HepG2 (cell line): ENCODE measurements around the gene LRRC37A.
"Not testable (repeated sequence)": the region's sequence is repeated elsewhere in the genome, so short reads cannot be mapped to it uniquely, and the experiment has no call there.

Experiments
- AGO1 ChIP-seq: fragments of 200-400 bp; formaldehyde crosslinking; IDR thresholded peaks from 2 replicates; pipeline ENCODE4 v1.6.1; 2017; ENCODE audit warnings: mild to moderate bottlenecking, low read depth, low read length, moderate library complexity; ENCODE audit not compliant: poor library complexity, severe bottlenecking
- BRCA1 ChIP-seq: sonication (generic); formaldehyde crosslinking; IDR thresholded peaks from 2 replicates; pipeline ENCODE4 v1.4.0; 2020; ENCODE audit warnings: missing genetic modification reagents
- FOXO1 ChIP-seq: sonication (generic); formaldehyde crosslinking; IDR thresholded peaks from 2 replicates; pipeline ENCODE4 v1.4.0; 2020; ENCODE audit warnings: missing genetic modification reagents
- POLR2AphosphoS5 ChIP-seq: IDR thresholded peaks from 2 replicates; pipeline ENCODE4 v1.6.1; 2012; ENCODE audit warnings: low read depth, low read length
- SRF ChIP-seq: IDR thresholded peaks from 2 replicates; pipeline ENCODE4 v1.6.1; 2011; ENCODE audit warnings: mild to moderate bottlenecking, low read depth, low read length, moderate library complexity

DNA sequence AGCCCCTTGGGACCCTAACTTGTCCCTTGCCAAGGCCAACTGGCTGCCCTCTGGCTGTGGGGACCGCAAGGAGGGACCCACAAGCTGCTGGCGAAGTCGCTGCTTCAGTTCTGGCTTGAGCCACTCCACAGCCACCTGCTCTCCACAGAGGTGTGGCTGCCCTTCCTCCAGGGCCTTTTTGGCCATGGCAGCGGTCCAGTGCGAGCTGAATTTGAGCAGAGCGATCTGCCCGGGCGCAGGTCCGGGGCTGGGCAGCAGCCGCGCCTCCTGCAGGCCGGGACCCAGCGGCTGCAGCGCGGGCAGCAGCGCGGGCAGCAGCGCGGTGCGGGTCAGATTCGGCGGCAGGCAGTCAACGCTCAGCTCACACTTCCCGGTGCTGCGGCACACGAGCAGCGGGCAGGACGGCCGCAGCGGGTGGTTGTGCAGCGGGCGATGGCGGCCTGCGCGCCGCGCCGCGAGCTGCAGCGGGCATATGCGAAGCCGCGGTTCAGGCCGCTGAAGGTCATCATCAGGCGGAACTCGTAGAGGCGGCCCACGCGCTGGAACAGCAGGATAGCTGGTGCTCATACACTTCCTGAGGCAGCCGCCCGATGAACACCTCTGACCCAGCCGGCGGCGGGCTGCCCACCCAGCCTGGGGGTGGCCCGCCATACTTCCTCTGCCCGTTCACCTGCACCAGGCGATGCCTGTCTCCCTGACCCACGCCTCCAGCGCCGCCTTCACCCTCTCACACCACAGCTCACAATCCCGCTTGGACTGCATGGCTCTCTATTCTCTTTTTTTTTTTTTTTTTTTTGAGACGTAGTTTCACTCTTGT, 34.9 kb upstream of the LRRC37A start:
- not testable (repeated sequence) for TF ChIP-seq POLR2AphosphoS5; FOXO1 (CRISPR knock-in tag); SRF; BRCA1; AGO1
